OCI-LY1 (cell line): ENCODE measurements around the gene LAMTOR2.
A peak's percentile ranks its signal among the peaks of the same experiment; 100 is the strongest.

Experiments used
- H2AFZ ChIP-seq: fragments of 200-600 bp; sonication (generic), shearing (Covaris generic); 2 replicates; pipeline ENCODE4 v1.6.0; 2014; ENCODE audit warnings: antibody characterized with exemption, mild to moderate bottlenecking, low read length
- H3F3A ChIP-seq: fragments of 200-600 bp; sonication (generic), shearing (Covaris generic); 2 replicates; pipeline ENCODE4 v1.6.0; 2014; ENCODE audit warnings: mild to moderate bottlenecking, antibody characterized with exemption, low read length, moderate library complexity; ENCODE audit not compliant: insufficient read depth
- H3K27ac ChIP-seq: fragments of 200-600 bp; sonication (generic); 2 replicates; pipeline ENCODE4 v1.5.1; 2014; ENCODE audit warnings: low read length, mixed run types, mild to moderate bottlenecking, low read depth; ENCODE audit not compliant: poor library complexity, severe bottlenecking
- H3K27me3 ChIP-seq: fragments of 200-600 bp; sonication (generic); 2 replicates; pipeline ENCODE4 v1.6.0; 2014; ENCODE audit warnings: antibody characterized with exemption, mild to moderate bottlenecking, low read length, moderate library complexity; ENCODE audit not compliant: insufficient read depth
- H3K36me3 ChIP-seq: fragments of 200-600 bp; sonication (generic); 2 replicates; pipeline ENCODE4 v1.6.1; 2014; ENCODE audit warnings: mild to moderate bottlenecking, antibody characterized with exemption, low read length, moderate library complexity, mixed read lengths; ENCODE audit not compliant: insufficient read depth
- H3K4me1 ChIP-seq: fragments of 200-600 bp; sonication (generic); 2 replicates; pipeline ENCODE4 v1.5.1; 2014; ENCODE audit warnings: mild to moderate bottlenecking, low read length, moderate library complexity; ENCODE audit not compliant: insufficient read depth, severe bottlenecking
- H3K4me2 ChIP-seq: fragments of 200-600 bp; sonication (generic), shearing (Covaris generic); 2 replicates; pipeline ENCODE4 v1.6.1; 2014; ENCODE audit warnings: low read length
- H3K4me3 ChIP-seq: fragments of 200-600 bp; sonication (generic); 2 replicates; pipeline ENCODE4 v1.5.1; 2014; ENCODE audit warnings: low read length, low read depth, mild to moderate bottlenecking, mixed read lengths; ENCODE audit not compliant: poor library complexity, severe bottlenecking
- H3K79me2 ChIP-seq: fragments of 200-600 bp; shearing (Covaris generic); 2 replicates; pipeline ENCODE4 v1.6.1; 2016; ENCODE audit warnings: mixed run types, low read length, mixed read lengths; ENCODE audit not compliant: insufficient read depth
- H3K9ac ChIP-seq: fragments of 200-600 bp; sonication (generic), shearing (Covaris generic); 2 replicates; pipeline ENCODE4 v1.6.1; 2014; ENCODE audit warnings: mild to moderate bottlenecking, low read length, mixed read lengths
- H3K9me2 ChIP-seq: fragments of 200-600 bp; sonication (generic), shearing (Covaris generic); 2 replicates; pipeline ENCODE4 v1.6.1; 2014; ENCODE audit warnings: low read depth, mild to moderate bottlenecking, low read length, mixed read lengths
- H3K9me3 ChIP-seq: fragments of 200-600 bp; shearing (Covaris generic); 2 replicates; pipeline ENCODE4 v1.6.1; 2014; ENCODE audit warnings: low read length, mixed read lengths
- H4K20me1 ChIP-seq: fragments of 200-600 bp; sonication (generic), shearing (Covaris generic); 2 replicates; pipeline ENCODE4 v1.6.0; 2016; ENCODE audit warnings: mild to moderate bottlenecking, low read length; ENCODE audit not compliant: insufficient read depth
- CTCF ChIP-seq: fragments of 200-600 bp; sonication (generic), shearing (Covaris generic); IDR thresholded peaks from 2 replicates; pipeline ENCODE4 v1.5.1; 2017; ENCODE audit warnings: mild to moderate bottlenecking, antibody characterized with exemption, low read length, moderate library complexity, mixed read lengths
- EZH2 ChIP-seq: fragments of 200-600 bp; sonication (generic), shearing (Covaris generic); IDR thresholded peaks from 2 replicates; pipeline ENCODE4 v1.8.0; 2017; ENCODE audit warnings: borderline replicate concordance, mixed run types, mild to moderate bottlenecking, antibody characterized with exemption, low read length, moderate library complexity, mixed read lengths

The LAMTOR2 gene

GRCh38 chr1:156077430-156077760, 22.8 kb downstream of the LAMTOR2 start:
- Histone ChIP-seq H3K9me3 (no peaks in the 10 kb centered on the region), H2AFZ (no peak overlapping the region), H3K4me3 (peak overlapping the region; percentile 67), H3K79me2 (no peaks in the 10 kb centered on the region), H3K4me1 (peaks cover 30% of the 10 kb centered on the region), H3K9me2 (no peaks in the 10 kb centered on the region), H3K9ac (no peak overlapping the region; the same call in 1 of the 2 replicates), H4K20me1 (no peaks in the 10 kb centered on the region), H3F3A (0 out of 2 replicates have a peak, but pooled peaks cover 4% of the 10 kb centered on the region), H3K4me2 (peak overlapping the region; percentile 90; the same call in 1 of the 2 replicates), H3K27ac (no peak overlapping the region), H3K36me3 (no peaks in the 10 kb centered on the region), H3K27me3 (0 out of 2 replicates have a peak, but pooled peaks cover 5% of the 10 kb centered on the region)
- TF ChIP-seq CTCF (no peak), EZH2 (no peak)

- Histone ChIP-seq H3K27me3 (0 out of 2 replicates have a peak, but pooled peaks cover 5% of the 10 kb centered on the region), H4K20me1 (no peaks in the 10 kb centered on the region), H3K36me3 (no peaks in the 10 kb centered on the region), H3K9me2 (no peaks in the 10 kb centered on the region), H2AFZ (no peak overlapping the region), H3K9me3 (no peaks in the 10 kb centered on the region), H3K79me2 (no peaks in the 10 kb centered on the region), H3K4me3 (no peak overlapping the region), H3F3A (0 out of 2 replicates have a peak, but pooled peaks cover 4% of the 10 kb centered on the region), H3K4me2 (no peak overlapping the region), H3K27ac (no peak overlapping the region), H3K9ac (no peak overlapping the region), H3K4me1 (peaks cover 36% of the 10 kb centered on the region)
- no peak for TF ChIP-seq CTCF
- no peak for TF ChIP-seq EZH2
Observed at GRCh38 chr1:156078728-156079127, 24.1 kb downstream of the LAMTOR2 start.

- no peak for TF ChIP-seq CTCF
- TF ChIP-seq EZH2: no peak
- no peaks in the 10 kb centered on the region for H3K9me2 ChIP-seq
- H3K36me3 ChIP-seq: no peaks in the 10 kb centered on the region
- H3K9me3 ChIP-seq: no peaks in the 10 kb centered on the region
- H3K4me2 ChIP-seq: no peak overlapping the region
- no peaks in the 10 kb centered on the region for H4K20me1 ChIP-seq
- H3K79me2 ChIP-seq: no peaks in the 10 kb centered on the region
- H3K27me3 ChIP-seq: peaks cover 9% of the 10 kb centered on the region; the same call in 1 of the 2 replicates
- no peak overlapping the region for H3K9ac ChIP-seq
- H3K4me3 ChIP-seq: no peak overlapping the region
- peaks cover 36% of the 10 kb centered on the region for H3K4me1 ChIP-seq
- H2AFZ ChIP-seq: no peak overlapping the region
- H3K27ac ChIP-seq: no peak overlapping the region
- H3F3A ChIP-seq: 0 out of 2 replicates have a peak, but pooled peaks cover 4% of the 10 kb centered on the region
Observed at GRCh38 chr1:156079762-156080161, 25.2 kb downstream of the LAMTOR2 start.
